GM19328 (cell line): ENCODE results near the gene MCM7.

Source experiments
- ATAC-seq: cut with Tn5 transposase; IDR thresholded peaks from one replicate; pipeline ENCODE4 v1.9.1; 2021; ENCODE audit warnings: mild to moderate bottlenecking, moderate library complexity; ENCODE audit not compliant: unreplicated experiment

Gene MCM7

GRCh38 chr7:100075418-100075817 lies 25.8 kb downstream of the MCM7 start:
- no peak for ATAC-seq

GRCh38 chr7:100074841-100075240 lies 26.4 kb downstream of the MCM7 start:
- ATAC-seq, result no peak

- no peak for ATAC-seq
These were observed 28.7 kb downstream of the MCM7 start for GRCh38 chr7:100072462-100072861.

- no peak for ATAC-seq
These were observed 30.0 kb downstream of the MCM7 start for GRCh38 chr7:100071018-100071723.

- ATAC-seq, result no peak
These were observed 31.2 kb downstream of the MCM7 start for GRCh38 chr7:100069991-100070390.

- ATAC-seq, result no peak
These were observed 34.2 kb downstream of the MCM7 start for GRCh38 chr7:100066953-100067352.

GRCh38 chr7:100065452-100066186 lies 35.6 kb downstream of the MCM7 start:
- no peak for ATAC-seq

- no peak for ATAC-seq
These were observed 37.0 kb downstream of the MCM7 start for GRCh38 chr7:100064162-100064561.

- ATAC-seq, result no peak
These were observed 37.8 kb downstream of the MCM7 start for GRCh38 chr7:100063376-100063775.

GRCh38 chr7:100061518-100062193 lies 39.5 kb downstream of the MCM7 start:
- no peak for ATAC-seq

GRCh38 chr7:100059251-100059739 lies 41.9 kb downstream of the MCM7 start:
- ATAC-seq, result no peak

GRCh38 chr7:100057006-100057405 lies 44.2 kb downstream of the MCM7 start:
- ATAC-seq, result no peak

GRCh38 chr7:100053215-100053614 lies 48.0 kb downstream of the MCM7 start:
- ATAC-seq, result no peak

GRCh38 chr7:100051611-100052010 lies 49.6 kb downstream of the MCM7 start:
- ATAC-seq, result no peak

GRCh38 chr7:100049441-100050291 lies 51.5 kb downstream of the MCM7 start, which contains the start of gene ZSCAN21:
TSS of gene ZSCAN21 (plus strand) at chr7:100049774. CDS start at chr7:100057007, 7,233 bp downstream.
- peak; percentile 89 for ATAC-seq

- ATAC-seq, result no peak
These were observed 52.5 kb downstream of the MCM7 start for GRCh38 chr7:100048680-100049079.

GRCh38 chr7:100044718-100045117 lies 56.5 kb downstream of the MCM7 start:
- no peak for ATAC-seq
